Ovary (tissue), 3 donors: Measurements from ENCODE around the gene EXTL1.

Source experiments
- EP300 ChIP-seq: sonication (generic); formaldehyde crosslinking; IDR thresholded peaks from one replicate; pipeline ENCODE4 v1.6.1; 2017; ENCODE audit warnings: antibody characterized with exemption
- POLR2A ChIP-seq: fragments of 450-650 bp; IDR thresholded peaks from one replicate; pipeline ENCODE4 v1.6.1; 2017; ENCODE audit warnings: antibody characterized with exemption, mild to moderate bottlenecking, moderate library complexity
- TF ChIP-seq, protein P1 (sequence below), 3 donors: fragments of 450-650 bp in 2 of 3; fragments of 200-600 bp in 1 of 3; IDR thresholded peaks; one replicate each; pipeline versions ENCODE4 v1.5.1 to v1.8.0; 2016 to 2022; ENCODE audit warnings: antibody characterized with exemption in 3 of 3, mild to moderate bottlenecking in 1 of 3
- donor health status: DM: no; HTN: no; CAD: no.

DNA sequence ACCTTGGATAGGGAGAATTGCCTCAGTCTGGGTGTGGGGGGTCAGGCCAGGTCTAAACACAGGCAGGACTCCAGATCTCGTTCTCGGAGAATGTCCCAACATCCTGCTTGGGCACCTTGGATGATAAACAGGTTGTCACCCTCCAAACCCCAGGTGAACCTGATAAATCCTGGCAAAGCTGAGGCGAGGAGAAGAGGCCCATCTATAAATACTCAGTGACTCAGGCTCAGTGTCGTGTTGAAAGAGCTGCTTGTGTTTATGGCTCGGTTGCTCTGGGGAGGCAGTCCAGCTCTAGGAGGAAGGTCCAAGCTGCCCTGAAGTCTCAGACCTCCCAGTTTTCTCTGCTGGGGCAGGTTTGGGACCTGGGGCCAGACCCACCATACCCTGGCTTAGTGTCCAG lies 61.6 kb downstream of the EXTL1 start:
- no peak for TF ChIP-seq EP300
- TF ChIP-seq, protein P1, sequence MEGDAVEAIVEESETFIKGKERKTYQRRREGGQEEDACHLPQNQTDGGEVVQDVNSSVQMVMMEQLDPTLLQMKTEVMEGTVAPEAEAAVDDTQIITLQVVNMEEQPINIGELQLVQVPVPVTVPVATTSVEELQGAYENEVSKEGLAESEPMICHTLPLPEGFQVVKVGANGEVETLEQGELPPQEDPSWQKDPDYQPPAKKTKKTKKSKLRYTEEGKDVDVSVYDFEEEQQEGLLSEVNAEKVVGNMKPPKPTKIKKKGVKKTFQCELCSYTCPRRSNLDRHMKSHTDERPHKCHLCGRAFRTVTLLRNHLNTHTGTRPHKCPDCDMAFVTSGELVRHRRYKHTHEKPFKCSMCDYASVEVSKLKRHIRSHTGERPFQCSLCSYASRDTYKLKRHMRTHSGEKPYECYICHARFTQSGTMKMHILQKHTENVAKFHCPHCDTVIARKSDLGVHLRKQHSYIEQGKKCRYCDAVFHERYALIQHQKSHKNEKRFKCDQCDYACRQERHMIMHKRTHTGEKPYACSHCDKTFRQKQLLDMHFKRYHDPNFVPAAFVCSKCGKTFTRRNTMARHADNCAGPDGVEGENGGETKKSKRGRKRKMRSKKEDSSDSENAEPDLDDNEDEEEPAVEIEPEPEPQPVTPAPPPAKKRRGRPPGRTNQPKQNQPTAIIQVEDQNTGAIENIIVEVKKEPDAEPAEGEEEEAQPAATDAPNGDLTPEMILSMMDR (IDR thresholded peaks at IDR 0.05): no peak
- TF ChIP-seq POLR2A: no peak
